CD1c-positive myeloid dendritic cell (primary cell): ENCODE data around the gene AMTN.
"Not testable (repeated sequence)": the region's sequence is repeated elsewhere in the genome, so short reads cannot be mapped to it uniquely, and the experiment has no call there.

Experiments
- DNase-seq: peaks from one replicate; pipeline ENCODE4 v3.0.0-alpha.2; 2016; ENCODE audit errors: extremely low spot score

The AMTN gene, protein sequence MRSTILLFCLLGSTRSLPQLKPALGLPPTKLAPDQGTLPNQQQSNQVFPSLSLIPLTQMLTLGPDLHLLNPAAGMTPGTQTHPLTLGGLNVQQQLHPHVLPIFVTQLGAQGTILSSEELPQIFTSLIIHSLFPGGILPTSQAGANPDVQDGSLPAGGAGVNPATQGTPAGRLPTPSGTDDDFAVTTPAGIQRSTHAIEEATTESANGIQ

DNA sequence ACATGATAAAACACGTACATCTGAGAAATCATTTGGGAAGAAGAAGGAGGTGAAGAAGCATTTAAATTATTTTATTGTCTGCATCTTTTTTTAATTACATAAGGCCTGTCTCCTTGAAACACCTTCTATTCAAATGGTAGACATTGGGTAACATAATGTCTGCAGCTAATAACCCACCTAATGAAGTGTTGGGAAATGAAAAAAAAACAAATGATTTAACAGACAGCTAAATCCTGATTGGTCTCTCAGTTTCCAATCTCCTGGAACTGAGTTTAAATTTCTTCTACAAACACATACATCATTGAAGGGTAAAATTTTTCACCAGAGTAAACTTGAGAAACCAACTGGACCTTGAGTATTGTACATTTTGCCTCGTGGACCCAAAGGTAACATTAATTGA is at the start of gene AMTN:
Gene AMTN, plus strand, starts transcription at position 301 of the 400 bp plus-strand sequence. CDS start 209 bp downstream, outside the sequence.
- DNase-seq: no peak

DNA sequence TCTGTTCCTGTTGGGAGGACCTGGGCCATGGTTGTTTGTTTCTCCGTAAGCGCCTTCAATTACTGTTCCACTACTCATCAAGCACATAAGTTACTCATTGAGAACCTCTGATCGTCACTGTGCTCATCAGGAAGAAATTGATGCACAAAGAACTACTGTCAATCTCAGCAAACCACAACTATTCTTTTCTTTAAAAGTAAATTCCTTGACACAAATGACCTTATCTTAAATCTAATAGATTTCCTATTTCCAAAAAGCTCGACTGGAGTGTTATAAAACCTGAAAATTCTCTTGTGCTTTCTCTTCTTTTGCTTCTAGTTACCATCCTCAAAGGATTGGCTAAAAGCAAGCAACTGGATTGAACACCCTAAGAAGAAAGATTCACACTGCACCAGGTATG is 46.5 kb upstream of the AMTN start, which contains the start of gene MUC7:
Gene MUC7, plus strand, starts transcription at position 301 of the 400 bp plus-strand sequence. CDS start 1,825 bp downstream, outside the sequence.
- no peak for DNase-seq

DNA sequence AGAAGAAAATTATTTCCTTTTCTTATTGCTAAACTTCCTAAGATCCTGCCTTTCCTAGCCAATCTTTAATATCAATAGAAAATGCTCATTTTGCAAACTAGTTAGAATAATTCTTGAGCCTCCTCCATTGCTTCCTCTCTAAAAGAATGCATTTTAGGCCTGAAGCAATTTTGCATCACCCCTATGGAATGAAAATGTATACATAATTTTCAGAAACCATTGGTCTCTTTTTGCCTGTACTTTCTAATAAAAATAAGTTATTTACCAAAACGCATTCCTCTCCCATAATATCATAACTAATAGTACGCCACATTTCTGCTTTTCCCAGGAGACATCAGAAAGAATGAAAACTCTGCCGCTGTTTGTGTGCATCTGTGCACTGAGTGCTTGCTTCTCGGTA is 44.7 kb upstream of the AMTN start:
- no peak for DNase-seq

DNA sequence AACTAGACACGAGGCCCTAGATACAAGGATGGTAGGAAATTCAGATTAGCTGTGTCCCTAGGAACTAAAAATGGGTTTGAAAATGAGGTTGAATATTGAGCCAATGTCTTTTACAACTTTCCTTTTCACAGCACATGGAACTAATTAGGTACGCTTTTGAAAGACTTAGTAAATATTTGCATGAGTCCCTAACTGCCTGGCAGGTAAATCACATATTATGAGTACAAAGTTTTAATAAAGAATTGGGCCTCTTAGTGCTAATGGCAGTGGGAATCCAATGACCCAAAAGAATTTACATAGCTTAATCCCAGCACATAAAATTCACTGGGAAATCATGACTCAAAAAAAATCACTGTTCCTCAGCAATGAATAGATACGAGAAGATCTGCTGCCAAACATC is 29.6 kb upstream of the AMTN start:
- no peak for DNase-seq

DNA sequence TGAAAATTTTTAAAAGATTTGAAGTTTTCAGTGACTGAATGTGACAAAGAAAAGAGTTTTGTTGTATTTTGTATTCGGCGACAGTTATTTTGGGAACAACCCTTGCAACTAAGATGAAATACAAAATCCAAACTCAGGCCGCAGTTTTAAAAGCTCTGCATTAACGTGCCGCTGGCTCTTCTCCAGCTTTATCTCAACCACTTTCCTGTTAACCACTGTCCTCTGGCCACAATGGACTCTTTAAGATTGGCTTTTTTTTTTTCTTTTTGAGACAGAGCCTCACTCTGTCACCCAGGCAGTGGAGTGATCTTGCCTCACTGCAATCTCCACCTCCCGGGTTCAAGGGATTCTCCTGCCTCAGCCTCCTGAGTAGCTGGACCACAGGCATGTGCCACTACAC is 22.1 kb upstream of the AMTN start:
- no peak for DNase-seq

DNA sequence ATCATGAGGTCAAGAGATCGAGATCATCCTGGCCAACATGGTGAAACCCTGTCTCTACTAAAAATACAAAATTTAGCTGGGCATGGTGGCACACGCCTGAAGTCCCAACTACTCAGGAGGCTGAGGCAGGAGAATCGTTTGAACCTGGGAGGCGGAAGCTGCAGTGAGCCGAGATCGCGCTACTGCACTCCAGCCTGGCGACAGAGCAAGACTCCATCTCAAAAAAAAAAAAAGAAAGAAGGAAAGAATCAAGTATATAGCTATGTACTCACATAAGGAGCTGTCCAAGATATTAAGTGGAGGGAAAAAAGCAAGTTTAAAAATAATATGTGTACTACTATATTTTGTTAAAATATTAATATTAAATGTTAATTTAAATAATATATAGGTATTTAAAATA is 16.5 kb upstream of the AMTN start:
- not testable (repeated sequence) for DNase-seq

DNA sequence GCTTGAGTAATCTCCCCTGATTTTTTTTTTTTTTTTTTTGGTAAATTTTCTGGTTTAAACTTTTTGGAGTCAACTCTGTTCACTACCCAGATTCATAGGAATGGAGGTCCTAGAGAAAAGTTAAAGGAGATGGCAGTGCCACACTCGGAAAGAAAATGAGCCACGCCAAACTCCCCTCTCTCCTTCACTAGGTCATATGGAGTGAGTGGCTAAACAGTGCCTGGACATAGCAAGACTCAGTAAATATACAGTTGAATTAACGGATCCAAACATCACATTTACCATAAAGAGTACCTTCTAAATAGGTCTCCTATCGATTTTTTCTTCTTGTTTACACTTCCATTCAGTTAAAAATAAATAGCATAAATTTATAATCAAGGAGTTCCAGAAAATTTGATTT is 13.6 kb upstream of the AMTN start:
- DNase-seq: no peak

DNA sequence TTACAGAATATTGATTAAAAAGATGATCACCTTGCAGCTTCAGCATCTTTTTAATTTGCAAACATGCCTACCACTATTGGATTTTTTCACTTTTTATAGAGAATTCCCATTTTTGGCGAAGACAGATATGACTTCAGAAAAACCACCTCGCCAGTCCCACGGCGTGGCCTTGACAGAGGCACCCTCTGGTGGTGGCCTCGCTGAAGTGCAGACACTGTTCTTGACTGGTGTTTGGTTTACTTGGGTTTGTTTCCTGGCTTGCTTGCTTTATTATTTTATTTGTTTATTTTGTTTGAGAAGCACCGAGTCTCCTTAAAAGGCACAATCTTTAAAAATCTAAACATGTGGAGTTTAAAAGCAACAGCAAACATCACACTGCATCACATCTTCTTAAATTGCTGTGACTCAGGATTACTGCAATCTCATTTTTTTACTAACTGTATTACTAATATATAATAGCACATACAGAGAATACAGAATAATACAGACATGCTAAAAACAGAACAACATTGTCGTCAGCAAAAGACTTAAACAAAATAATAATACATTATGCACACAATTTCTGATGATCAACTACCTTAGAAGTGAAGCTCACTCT is 13.1 kb upstream of the AMTN start:
- DNase-seq: peak; percentile 48

DNA sequence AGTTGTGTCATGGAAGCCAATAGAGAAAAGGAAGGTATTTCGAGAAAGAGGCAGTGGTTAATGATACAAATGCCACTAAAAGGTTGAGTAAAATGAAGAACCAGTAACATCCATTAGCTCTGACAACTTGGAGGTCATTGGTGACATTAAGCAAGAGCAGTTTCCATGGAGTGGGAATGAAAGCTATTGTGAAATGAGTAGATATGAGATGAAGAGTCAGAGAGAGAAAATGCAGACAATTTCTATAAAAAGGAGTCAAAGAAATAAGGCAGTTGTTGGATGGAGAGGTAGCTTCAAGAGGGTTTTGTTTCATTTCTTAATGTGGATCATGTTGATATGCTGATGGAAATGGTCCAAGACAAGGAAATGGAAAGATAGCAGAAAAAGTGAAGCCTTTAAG is 9.6 kb upstream of the AMTN start:
- DNase-seq: no peak

DNA sequence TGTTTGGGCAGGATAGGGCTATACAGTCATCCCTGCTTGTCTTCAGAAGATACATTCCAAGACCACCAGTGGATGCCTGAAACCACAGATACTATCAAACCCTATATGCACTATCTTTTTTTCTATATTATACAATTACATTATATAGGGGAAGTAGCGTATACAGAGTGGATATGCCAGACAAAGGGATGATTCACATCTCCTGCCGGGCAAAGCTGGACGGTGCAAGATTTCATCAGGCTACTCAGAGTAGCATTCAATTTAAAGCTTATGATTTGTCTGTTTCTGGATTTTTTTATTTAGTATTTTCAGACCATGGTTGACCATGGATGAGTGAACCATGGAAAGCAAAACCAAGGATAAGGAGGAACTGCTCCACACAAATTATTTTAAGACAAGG is 7.0 kb upstream of the AMTN start:
- no peak for DNase-seq

DNA sequence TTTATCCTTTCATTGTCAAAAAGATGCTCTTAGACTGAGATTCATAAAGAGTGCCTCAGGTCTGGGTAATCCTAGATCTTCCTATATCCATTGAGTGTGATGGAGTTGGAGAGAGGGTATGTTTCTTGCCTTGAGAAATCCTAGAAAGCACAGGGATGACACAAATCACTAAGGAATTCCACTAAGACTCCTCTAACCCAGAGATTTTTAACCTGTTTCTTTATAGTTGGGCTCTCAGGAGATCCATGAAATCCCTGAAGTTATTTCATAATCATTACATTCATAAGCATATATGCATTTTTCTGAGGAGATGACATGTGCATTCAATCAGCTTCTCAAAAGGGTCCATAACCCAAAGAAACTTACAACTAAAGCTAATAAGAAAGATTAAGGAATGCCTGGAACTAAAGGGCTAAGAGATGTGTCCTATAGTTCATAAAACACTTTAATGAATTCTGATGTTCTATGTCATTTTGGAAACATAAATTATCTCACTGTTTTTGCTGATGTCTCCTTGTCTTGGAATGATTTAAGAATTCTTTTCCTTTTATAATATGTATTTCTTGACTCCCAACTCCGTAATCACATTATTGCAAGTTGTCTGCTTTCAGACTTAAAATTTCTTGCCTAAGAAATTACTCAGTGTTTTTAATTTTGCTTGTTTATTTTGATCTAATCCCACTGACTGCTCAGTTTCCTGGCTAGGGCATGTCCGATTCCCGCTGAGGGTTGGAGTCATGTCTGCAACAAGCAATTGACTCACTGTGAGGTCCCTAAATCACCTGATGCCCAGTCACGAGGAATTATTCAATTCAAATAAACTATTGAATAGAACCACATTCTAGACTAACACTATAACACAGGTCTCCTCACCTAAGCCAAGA is 2.8 kb upstream of the AMTN start:
- DNase-seq: no peak

DNA sequence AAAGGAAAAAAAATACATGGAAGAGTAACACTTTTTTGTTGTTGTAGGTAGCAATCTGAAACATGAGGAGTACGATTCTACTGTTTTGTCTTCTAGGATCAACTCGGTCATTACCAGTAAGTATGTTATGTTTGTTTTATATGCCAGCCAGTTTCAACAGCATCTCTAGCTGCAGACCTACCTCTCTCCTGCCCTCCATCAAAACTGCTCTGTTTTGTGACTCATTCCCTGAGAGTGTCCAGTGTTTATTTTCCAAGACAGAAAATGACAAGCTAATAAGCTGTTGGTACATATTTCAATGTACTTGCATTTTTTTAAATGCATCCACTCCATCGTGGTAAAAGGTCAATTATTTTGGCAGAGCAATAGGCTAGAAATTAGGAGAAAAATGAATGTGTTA is 347 bp downstream of the AMTN start:
- no peak for DNase-seq

DNA sequence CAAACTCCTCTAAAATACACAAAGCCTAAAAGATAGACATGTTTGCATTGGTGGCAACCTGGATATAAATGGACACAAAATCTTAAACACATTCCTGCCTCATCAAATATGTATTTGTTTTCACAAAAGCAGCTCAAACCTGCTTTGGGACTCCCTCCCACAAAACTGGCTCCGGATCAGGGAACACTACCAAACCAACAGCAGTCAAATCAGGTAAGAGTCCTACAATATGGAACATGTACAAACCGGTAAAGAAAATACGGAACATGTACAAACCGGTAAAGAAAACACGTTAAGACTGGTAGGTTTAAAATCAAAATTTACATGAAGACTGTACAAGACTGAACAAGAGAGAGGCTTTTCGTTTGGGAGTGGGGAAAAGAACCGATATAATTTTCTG is 4.3 kb downstream of the AMTN start:
- no peak for DNase-seq

DNA sequence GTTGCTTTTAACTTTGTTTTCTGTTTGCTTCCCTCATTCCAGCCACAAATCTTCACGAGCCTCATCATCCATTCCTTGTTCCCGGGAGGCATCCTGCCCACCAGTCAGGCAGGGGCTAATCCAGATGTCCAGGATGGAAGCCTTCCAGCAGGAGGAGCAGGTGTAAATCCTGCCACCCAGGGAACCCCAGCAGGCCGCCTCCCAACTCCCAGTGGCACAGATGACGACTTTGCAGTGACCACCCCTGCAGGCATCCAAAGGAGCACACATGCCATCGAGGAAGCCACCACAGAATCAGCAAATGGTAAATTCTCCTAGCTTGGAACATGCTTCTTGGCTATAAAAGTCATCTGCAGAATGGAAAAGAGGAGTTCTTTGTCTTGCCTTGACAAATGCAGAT is 12.6 kb downstream of the AMTN start:
- no peak for DNase-seq

DNA sequence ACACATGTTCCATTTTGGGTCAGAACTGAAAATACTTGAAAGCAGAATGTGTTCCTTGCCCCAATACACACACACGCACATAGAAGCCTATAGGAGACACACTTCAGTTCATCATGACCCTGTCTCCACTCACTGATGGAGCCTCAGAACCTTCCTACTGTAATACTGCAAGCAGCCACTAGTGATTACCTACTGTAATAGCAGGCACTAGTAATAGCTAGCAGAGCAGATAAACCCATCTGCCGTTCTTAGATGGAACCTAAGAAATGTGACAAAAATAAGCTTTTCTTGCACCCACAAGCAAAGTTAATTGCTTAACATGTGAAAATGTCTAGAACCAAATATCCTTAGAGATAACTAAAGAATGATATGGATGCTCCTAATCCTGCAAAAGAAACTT is 13.6 kb downstream of the AMTN start:
- DNase-seq: no peak

DNA sequence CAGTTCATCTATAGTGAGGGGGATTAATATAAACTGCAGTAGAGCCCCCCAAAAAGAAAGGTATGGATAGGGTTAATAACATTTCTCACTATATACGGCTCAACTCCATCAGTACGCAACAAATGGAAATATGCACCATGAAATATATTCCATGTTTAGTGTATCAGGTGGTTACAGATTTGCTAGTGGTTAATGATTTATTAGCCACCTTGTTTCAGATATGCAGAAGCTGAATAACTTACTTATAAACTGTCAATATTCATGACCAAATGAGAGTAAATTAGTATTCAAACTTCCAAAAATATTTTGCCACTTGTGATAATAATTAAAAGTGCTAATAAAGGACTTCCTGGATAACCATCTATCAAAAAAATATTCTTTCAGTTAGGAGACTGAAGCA is 14.8 kb downstream of the AMTN start:
- no peak for DNase-seq

DNA sequence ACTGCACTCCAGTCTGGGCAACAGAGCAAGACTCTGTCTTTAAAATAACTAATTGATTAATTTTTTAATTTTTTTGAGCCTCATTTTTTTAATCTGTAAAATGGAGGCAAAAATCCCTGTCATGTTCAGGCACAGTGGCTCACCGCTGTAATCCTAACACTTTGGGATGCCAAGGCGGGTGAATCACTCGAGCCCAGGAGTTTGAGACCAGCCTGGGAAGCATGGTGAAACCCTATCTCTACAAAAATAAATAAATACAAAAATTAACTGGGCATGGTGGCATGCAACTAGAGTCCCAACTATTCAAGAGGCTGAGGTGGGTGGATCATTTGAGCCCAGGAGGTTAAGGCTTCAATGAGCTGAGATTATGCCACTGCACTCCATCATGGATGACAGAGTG is 15.4 kb downstream of the AMTN start:
- no peak for DNase-seq

DNA sequence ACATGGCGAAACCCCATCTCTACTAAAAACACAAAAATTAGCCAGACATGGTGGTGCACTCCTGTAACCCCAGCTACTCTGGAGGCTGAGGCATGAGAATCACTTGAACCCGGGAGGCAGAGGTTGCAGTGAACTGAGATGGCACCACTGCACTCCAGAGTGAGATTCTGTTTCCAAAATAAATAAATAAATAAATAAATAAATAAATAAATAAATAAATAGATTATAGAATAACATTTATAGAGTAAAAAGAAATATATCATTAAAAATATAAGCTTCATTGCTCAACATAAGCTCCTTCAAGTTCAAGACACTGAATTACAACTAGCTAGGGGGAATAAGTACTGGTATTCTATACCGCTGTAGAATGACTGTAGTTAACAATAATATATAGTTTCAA is 16.5 kb downstream of the AMTN start:
- DNase-seq: not testable (repeated sequence)

DNA sequence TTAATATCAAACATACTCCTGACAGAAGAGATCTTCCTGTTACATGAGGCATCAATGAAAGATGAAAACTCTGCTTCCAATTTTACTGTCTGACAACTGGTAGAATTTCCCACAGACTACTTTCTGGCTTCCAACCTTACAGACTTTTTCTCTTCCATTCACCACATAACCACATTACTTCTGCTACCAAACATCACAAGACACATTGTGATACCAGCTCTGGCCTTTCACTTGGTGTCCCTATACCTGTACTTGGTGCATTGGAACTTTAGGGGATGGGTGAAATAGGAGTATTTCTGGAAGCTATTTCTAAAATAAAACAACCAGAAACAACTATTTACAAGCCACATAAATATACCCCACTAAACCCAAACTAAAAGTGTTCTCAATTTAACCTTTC is 20.5 kb downstream of the AMTN start:
- no peak for DNase-seq

DNA sequence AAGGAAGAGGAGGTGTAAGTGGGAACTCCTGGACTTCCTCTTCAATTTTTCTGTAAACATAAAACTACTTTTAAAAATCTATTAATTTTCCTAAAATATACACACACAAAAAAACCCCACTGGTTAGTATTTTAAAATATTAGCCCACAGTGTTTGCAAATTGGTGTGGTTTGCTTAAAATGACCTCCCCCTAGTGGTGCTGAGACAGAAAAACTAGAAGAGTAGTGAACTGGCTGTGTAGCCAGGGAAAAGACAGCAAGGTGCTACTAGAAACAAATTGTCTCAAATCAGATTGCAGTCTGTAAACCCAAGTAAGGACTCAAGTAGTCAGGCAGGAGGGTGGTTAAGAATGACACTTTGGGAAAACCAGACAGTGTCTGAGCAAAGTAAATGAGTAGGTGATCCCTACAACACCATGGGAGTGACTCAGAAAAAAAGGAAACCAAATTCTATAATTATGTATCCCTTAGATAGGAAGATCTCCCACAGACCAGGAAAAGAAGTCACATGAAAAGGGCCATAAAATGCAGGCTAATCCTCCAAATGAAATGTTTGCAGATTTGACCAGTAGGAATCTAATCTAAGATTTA is 26.0 kb downstream of the AMTN start:
- no peak for DNase-seq

DNA sequence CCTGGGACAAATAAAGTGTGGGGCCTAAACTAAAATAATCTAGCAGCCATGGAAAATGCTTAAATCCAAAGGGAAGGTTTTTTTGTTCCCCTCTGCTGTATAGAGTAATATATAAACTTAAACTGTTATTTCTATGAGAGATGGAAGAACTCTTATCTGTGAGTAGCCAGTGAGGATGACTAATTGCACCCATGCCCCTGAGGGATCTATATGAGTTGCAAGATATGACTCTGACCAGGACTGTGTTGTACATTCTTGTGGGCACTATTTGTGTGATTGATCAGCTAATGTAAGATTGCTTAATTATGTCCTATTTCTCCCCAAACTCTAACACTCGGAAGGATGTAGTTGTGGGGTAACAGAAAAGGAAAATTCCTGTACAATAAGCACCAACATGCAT is 38.5 kb downstream of the AMTN start:
- DNase-seq: no peak

DNA sequence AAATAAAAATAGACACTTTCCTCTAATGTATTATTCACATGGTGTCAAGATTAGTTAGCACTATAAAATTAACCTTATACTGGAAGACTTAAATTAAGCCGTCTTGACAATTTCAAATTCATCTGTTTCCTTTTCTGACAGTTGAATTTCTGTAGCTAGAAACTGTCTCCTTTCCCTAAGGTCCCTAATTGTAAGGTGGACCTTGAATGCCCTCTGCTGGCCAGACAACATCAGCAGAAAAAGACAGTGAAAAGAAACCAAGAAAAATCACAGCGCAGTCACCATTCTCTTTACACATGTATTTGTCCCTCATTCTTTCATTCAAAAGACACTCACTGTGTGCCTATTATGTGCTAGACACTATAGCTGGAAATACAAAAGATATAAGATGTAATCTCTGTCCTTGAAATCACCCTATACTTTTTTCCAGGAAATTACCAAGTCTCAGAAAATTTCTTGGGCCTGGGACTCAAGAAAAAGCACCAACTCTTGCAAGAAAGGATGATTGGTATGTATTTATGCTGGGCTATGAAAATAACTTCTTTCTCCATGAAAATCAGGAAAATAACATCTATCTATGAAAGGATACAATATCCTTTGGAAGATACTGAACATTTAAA is 41.0 kb downstream of the AMTN start:
- DNase-seq: peak; percentile 25
